Cardiac fibroblast (primary cell): Measurements from ENCODE around the gene DPYD.

Source experiments
- DNase-seq, 2 donors: peaks; one replicate each; pipeline versions ENCODE4 v3.0.0 to v3.0.0-alpha.2; 2010; ENCODE audit warnings: low read depth in 2 of 2
- H3K4me3 ChIP-seq, 2 donors: replicated peaks in 1 of 2; 1 replicate in 1 of 2; 2 replicates in 1 of 2; pipeline ENCODE4 v1.5.1; 2011; ENCODE audit warnings: low read depth in 2 of 2, low read length in 2 of 2, mild to moderate bottlenecking in 2 of 2, moderate library complexity in 1 of 2
- TF ChIP-seq, protein P1 (sequence below): IDR thresholded peaks from one replicate; pipeline ENCODE4 v1.5.1; 2011; ENCODE audit warnings: low read depth, mild to moderate bottlenecking, low read length, inconsistent platforms

DPYD gene

DNA sequence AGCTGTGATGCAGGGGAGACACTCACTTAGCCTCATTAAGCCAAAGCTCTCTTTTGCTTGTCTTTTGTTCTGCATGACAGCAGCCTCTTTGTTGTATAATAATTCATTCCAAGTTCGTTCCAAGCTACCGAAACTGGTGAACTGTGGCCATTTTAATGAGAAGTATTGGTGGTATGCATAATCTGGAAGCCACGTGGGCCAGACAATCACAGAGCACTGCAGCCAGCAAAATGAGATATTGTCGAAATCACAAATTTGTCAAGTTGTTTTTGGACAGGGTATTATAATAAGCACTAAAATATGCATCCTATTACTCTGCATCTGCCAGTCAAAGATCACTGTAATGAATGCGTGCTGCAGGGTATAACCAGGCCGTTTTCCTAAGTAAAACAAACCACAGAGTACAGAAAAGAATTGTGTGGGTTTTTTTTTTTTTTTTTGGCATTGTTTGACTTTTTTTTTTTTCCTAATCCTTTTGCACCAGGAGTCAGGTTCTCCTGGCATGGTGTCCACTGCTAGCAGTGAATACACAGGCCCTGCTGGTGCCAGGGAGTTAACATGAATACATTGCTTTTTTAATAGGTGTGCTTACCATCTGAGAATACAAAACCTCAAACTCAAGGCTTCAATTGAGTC, 775.4 kb downstream of the DPYD start:
- TF ChIP-seq, protein P1, sequence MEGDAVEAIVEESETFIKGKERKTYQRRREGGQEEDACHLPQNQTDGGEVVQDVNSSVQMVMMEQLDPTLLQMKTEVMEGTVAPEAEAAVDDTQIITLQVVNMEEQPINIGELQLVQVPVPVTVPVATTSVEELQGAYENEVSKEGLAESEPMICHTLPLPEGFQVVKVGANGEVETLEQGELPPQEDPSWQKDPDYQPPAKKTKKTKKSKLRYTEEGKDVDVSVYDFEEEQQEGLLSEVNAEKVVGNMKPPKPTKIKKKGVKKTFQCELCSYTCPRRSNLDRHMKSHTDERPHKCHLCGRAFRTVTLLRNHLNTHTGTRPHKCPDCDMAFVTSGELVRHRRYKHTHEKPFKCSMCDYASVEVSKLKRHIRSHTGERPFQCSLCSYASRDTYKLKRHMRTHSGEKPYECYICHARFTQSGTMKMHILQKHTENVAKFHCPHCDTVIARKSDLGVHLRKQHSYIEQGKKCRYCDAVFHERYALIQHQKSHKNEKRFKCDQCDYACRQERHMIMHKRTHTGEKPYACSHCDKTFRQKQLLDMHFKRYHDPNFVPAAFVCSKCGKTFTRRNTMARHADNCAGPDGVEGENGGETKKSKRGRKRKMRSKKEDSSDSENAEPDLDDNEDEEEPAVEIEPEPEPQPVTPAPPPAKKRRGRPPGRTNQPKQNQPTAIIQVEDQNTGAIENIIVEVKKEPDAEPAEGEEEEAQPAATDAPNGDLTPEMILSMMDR: no peak
- peak; percentile 70 to 77 for DNase-seq
- H3K4me3 ChIP-seq: no peak overlapping the region

DNA sequence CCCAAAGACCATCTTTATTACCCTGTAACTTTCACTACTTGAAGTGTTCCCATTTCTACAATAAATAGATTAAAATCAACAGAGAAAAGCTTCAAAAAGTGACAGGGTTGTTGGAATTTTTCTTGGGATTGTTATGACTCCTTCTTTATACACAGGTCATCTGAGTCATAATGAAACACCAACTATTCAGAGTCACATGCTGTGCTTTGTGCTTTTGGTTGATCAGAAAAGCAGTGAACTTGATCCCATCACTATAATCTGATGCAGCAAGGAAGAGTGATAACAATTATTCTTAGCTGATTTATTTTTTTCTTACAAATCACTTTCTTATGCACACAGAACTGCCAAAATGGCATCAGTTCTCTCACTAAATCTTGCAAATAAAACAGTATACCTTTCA, 776.3 kb downstream of the DPYD start:
- DNase-seq: peak; percentile 26 to 77
- H3K4me3 ChIP-seq: no peak overlapping the region
- TF ChIP-seq, protein P1: no peak

DNA sequence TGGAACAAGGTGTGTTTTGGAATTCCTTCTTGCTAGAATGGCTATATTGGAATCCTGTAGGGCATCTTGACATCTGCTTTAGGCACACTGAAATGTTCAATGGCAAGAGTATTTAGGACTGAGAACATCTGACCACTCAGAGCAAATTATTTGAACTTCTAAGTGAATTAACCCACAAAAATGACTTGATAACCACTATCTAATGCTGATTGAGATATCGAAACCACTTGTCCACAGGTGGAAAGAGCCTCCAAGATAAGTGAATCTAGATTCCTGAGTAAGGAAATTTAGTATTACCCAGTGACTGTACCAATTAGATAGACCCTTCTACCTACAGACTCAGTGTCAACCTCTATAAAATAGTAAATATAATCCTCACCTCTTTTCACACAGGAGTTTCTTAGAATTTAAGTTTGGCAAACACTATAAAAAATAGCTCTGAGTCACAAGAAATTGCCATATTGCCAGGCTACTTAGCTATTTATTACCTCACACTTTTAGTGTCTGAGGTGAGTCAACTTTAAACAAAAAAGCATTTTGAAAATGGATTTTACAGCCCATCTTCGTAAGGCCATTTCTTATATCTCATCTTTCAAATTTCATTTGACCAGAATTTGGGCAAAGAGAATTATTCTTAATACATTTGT, 777.5 kb downstream of the DPYD start:
- TF ChIP-seq, protein P1: no peak
- DNase-seq: peak; percentile 17 to 73
- no peak overlapping the region for H3K4me3 ChIP-seq

DNA sequence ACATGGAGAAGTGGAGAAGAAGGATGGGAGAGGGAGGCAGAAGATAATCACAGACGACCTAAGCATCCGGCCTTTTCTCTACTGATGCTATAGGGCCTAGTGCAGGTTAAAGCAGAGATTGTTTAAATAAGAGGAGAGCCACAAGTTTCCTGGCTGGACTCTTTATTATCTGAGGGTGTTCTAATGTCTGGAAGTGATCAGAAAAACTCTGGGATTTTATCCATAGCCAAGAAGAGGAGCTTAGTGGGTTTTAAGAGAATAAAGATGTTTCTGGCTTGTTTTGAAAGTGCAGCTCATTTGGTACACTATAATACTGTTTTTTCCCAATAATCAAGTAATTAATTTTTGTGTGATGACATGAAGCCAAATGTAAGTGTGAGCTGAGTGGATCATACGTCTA, 780.2 kb downstream of the DPYD start:
- no peak overlapping the region for H3K4me3 ChIP-seq
- DNase-seq: no peak
- TF ChIP-seq, protein P1: no peak

DNA sequence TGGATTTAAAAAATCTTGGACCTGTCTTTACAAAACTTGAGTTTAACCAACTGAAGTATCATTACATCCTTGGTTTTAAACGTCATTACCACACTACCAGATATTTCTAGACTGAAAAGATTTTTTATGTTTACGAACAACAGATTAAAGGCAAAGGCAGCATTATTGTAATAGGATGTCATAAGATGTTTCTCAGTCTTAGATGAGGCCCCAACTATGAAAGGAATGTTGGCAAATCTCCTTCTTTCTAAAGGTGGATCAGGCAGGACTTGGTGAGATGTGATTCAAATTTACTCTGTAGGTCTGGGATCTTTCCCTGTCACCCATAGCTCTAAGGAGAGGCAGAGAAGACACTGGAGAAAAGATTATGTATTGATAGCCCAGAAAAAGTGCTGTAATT, 781.3 kb downstream of the DPYD start:
- DNase-seq: peak; percentile 41 to 72
- no peak overlapping the region for H3K4me3 ChIP-seq
- TF ChIP-seq, protein P1: no peak

DNA sequence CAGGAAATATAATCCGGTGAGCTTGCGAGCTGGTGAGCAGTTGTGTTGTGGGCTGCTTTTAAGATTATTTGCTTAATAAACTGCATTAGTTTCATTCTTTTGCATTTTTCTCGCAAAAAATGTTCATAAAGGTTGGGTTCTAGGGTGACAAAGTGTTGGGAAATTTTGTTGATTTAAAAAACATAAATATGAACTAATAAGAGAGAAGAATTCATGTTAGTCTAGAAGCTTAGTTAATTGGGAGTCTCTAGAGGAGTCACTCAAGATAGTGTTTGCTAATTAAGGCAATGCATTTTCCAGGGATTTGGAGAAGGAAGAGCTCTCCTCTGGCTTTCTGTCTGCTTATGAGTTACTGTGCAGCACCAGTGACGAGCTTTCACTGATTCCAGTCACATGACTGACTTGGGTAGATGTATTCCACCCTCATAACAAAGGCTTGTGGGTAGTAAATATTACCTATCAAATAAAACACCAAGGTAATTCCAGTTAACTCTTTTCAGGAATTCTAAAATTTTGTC, 782.3 kb downstream of the DPYD start:
- TF ChIP-seq, protein P1: no peak
- no peak overlapping the region for H3K4me3 ChIP-seq
- no peak for DNase-seq
